ENCODE measurements around the gene C1orf35. TPM values are rescaled to one million over a fixed set of nuclear protein-coding genes. Genes with fewer than 3 reads are reported as not detected.

Gene C1orf35
- total RNA-seq, 1 experiment from 2014 or later, result 24.9 TPM

DNA sequence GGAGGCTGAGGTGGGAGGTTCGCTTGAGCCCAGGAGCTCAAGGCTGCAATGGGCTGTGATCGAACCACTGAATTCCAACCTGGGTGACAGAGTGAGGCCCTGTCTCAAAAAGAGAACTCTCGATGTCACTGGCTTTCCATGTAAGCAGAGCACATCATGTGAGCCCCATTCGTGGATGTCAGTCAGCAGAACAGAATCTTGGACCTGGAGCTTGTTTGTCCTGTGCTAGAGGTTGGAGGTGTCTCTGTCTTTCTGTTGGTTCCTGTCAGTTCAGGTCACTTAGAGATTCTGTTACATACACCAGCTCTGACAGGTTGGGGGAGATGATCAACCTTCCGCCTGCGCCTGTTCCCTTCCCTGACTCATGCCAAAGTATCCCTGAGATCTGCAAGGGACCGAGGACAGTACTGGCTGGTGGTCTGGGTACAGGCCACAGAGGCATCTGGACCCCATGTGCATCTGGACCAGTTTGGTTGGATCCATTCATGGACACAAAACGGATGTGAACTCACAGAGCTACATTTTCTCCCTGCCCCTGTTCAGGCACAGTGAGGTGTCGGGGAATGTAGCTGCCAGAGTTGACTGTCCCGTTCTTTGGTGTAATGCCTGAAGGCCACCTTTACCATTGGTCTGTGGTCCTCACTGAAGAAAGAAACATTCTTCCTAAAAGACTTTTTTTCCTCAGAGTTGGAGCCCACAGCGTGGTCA is 10.6 kb downstream of the C1orf35 start:
- intact Hi-C loops (cut with micrococcal nuclease; ENCODE audit: unreplicated experiment), result no loop called here
- Histone ChIP-seq H3K36me3 (ENCODE audit: control insufficient read depth, insufficient read depth, low read length) (no peaks in the 10 kb centered on the region; the same call in 1 of the 2 replicates), H3K4me3 (ENCODE audit: low read depth in 2 of 2, low read length in 2 of 2) (no peak overlapping the region), H3K9me3 (ENCODE audit: control insufficient read depth, insufficient read depth, low read depth, low read length) (peaks cover 3% of the 10 kb centered on the region; the same call in 1 of the 2 replicates), H3K27ac (ENCODE audit: low read length) (no peak overlapping the region), H3K27me3 (ENCODE audit: control insufficient read depth, insufficient read depth, low read length) (no peaks in the 10 kb centered on the region), H3K4me1 (ENCODE audit: control insufficient read depth, insufficient read depth, low read length) (peaks cover 33% of the 10 kb centered on the region)
- TF ChIP-seq, protein P1, sequence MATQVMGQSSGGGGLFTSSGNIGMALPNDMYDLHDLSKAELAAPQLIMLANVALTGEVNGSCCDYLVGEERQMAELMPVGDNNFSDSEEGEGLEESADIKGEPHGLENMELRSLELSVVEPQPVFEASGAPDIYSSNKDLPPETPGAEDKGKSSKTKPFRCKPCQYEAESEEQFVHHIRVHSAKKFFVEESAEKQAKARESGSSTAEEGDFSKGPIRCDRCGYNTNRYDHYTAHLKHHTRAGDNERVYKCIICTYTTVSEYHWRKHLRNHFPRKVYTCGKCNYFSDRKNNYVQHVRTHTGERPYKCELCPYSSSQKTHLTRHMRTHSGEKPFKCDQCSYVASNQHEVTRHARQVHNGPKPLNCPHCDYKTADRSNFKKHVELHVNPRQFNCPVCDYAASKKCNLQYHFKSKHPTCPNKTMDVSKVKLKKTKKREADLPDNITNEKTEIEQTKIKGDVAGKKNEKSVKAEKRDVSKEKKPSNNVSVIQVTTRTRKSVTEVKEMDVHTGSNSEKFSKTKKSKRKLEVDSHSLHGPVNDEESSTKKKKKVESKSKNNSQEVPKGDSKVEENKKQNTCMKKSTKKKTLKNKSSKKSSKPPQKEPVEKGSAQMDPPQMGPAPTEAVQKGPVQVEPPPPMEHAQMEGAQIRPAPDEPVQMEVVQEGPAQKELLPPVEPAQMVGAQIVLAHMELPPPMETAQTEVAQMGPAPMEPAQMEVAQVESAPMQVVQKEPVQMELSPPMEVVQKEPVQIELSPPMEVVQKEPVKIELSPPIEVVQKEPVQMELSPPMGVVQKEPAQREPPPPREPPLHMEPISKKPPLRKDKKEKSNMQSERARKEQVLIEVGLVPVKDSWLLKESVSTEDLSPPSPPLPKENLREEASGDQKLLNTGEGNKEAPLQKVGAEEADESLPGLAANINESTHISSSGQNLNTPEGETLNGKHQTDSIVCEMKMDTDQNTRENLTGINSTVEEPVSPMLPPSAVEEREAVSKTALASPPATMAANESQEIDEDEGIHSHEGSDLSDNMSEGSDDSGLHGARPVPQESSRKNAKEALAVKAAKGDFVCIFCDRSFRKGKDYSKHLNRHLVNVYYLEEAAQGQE (IDR thresholded peaks at IDR 0.05; ENCODE audit: insufficient read depth in 1 of 2, low read depth in 2 of 2, low read length in 1 of 2), result no peak
- TF ChIP-seq TCF7L2 (IDR thresholded peaks at IDR 0.05; ENCODE audit: low read depth, low read length), result no peak
- TF ChIP-seq, protein P2, sequence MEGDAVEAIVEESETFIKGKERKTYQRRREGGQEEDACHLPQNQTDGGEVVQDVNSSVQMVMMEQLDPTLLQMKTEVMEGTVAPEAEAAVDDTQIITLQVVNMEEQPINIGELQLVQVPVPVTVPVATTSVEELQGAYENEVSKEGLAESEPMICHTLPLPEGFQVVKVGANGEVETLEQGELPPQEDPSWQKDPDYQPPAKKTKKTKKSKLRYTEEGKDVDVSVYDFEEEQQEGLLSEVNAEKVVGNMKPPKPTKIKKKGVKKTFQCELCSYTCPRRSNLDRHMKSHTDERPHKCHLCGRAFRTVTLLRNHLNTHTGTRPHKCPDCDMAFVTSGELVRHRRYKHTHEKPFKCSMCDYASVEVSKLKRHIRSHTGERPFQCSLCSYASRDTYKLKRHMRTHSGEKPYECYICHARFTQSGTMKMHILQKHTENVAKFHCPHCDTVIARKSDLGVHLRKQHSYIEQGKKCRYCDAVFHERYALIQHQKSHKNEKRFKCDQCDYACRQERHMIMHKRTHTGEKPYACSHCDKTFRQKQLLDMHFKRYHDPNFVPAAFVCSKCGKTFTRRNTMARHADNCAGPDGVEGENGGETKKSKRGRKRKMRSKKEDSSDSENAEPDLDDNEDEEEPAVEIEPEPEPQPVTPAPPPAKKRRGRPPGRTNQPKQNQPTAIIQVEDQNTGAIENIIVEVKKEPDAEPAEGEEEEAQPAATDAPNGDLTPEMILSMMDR (IDR thresholded peaks at IDR 0.05), result no peak
- TF ChIP-seq POLR2AphosphoS5 (IDR thresholded peaks at IDR 0.05; ENCODE audit: low read depth, low read length), result no peak
- no peak for TF ChIP-seq SIN3A (IDR thresholded peaks at IDR 0.05; ENCODE audit: borderline replicate concordance, insufficient read depth, low read depth, low read length)
- DNase-seq (ENCODE audit: low read depth, low spot score) (no peak), ATAC-seq (no peak)
- in situ Hi-C loops (cut with HindIII; ENCODE audit: low pct_unique_long_range_greater_than_20kb, low sequenced_read_pairs), result no loop called here
- BruUV-seq (replicated peaks), result no TSS peak
- ChIA-PET CTCF (no interaction called here), POLR2A (no interaction called here)

DNA sequence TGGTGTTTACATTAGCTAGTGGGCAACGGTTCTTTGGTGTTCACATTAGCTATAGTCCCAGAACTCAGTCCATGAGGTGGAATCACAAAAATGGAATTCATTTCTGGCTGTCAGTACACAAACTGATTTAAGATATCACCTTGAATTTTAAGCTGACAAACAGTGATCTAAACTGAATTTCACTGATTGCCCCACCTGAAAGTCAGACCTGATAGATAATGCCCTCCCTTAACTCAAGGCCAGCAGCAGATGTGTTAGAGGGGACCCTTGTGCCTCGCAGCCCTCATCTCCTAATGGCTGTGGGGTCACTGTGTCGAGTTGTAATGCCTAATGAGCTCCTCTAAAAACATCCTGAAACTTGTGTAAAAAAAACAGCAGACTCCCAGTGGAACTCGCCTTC is 12.0 kb downstream of the C1orf35 start:
- no peak for TF ChIP-seq TCF7L2 (IDR thresholded peaks at IDR 0.05; ENCODE audit: low read depth, low read length)
- no peak for TF ChIP-seq POLR2AphosphoS5 (IDR thresholded peaks at IDR 0.05; ENCODE audit: low read depth, low read length)
- H3K27ac ChIP-seq (ENCODE audit: low read length), result no peak overlapping the region; the same call in 1 of the 2 replicates
- H3K4me3 ChIP-seq (ENCODE audit: low read depth in 2 of 2, low read length in 2 of 2), result no peak overlapping the region
- in situ Hi-C loops (cut with HindIII; ENCODE audit: low pct_unique_long_range_greater_than_20kb, low sequenced_read_pairs) (no loop called here), intact Hi-C loops (cut with micrococcal nuclease; ENCODE audit: unreplicated experiment) (no loop called here)
- DNase-seq (ENCODE audit: low read depth, low spot score) (no peak), ATAC-seq (no peak)
- H3K9me3 ChIP-seq (ENCODE audit: control insufficient read depth, insufficient read depth, low read depth, low read length), result peaks cover 3% of the 10 kb centered on the region; the same call in 1 of the 2 replicates
- no TSS peak for BruUV-seq (replicated peaks)
- H3K27me3 ChIP-seq (ENCODE audit: control insufficient read depth, insufficient read depth, low read length), result no peaks in the 10 kb centered on the region
- H3K4me1 ChIP-seq (ENCODE audit: control insufficient read depth, insufficient read depth, low read length), result peaks cover 47% of the 10 kb centered on the region
- H3K36me3 ChIP-seq (ENCODE audit: control insufficient read depth, insufficient read depth, low read length), result no peaks in the 10 kb centered on the region
- ChIA-PET CTCF (interaction anchor here (0.6 kb wide), 1 partner anchor 13 kb away, joined by 3 read pairs; no protein-coding TSS in a partner anchor), POLR2A (interaction anchor here (0.6 kb wide), 1 partner anchor 1867 kb away, joined by 3 read pairs; no protein-coding TSS in a partner anchor)
